ENCODE measurements around the gene KRTAP2-1. TPM values are rescaled to one million over a fixed set of nuclear protein-coding genes. Genes with fewer than 3 reads are reported as not detected.
"Not testable (repeated sequence)": the region's sequence is repeated elsewhere in the genome, so short reads cannot be mapped to it uniquely, and the experiment has no call there.

Gene KRTAP2-1
- total and polyA plus RNA-seq, 2 experiments from 2014 or later, result not detected

DNA sequence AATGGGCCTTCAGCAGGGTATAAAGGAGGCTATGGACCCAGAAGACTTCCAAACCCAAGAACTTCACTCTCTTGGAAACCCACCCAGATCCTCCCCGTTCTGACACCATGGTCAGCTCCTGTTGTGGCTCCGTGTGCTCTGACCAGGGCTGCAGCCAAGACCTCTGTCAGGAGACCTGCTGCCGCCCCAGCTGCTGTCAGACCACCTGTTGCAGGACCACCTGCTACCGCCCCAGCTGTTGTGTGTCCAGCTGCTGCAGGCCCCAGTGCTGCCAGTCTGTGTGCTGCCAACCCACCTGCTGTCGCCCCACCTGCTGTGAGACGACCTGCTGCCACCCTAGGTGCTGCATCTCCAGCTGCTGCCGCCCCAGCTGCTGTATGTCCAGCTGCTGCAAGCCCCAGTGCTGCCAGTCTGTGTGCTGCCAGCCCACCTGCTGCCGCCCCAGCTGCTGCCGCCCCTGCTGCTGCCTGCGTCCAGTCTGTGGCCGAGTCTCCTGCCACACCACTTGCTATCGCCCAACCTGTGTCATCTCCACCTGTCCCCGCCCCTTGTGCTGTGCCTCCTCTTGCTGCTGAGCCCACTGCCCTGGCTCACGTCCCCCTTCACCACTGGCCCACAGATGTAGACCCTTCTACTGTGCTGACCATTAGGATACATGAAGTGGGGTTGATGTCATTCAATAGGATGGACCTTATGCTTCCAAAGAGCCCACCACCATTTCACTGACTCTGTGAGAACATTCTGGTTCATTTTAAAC, 37.2 kb upstream of the KRTAP2-1 start, which contains the start of gene KRTAP4-7:
Gene KRTAP4-7, plus strand, starts transcription at position 51 of the 757 bp plus-strand sequence. Its CDS starts 57 bp downstream, at position 108.
- not testable (repeated sequence) for H3K4me3 Mint-ChIP-seq; H3K27ac Mint-ChIP-seq; H3K36me3 ChIP-seq (ENCODE audit: insufficient read depth); H3K9me3 Mint-ChIP-seq; H3F3A ChIP-seq (replicated peaks; ENCODE audit: low read depth); H3K4me3 ChIP-seq; H3K27me3 ChIP-seq (ENCODE audit: insufficient read depth); DNase-seq (ENCODE audit: low spot score); H3K9me2 ChIP-seq (ENCODE audit: insufficient read depth); H3K27ac ChIP-seq (ENCODE audit: low read depth); H3K4me2 ChIP-seq; H3K36me3 Mint-ChIP-seq (ENCODE audit: low read depth); H3K4me1 ChIP-seq (ENCODE audit: insufficient read depth); H4K20me1 ChIP-seq (replicated peaks; ENCODE audit: insufficient read depth); H3K79me2 ChIP-seq (replicated peaks; ENCODE audit: insufficient read depth); H2AFZ ChIP-seq; H3K27me3 Mint-ChIP-seq (ENCODE audit: insufficient read depth, low read depth, poor library complexity); ATAC-seq
- peaks cover 17% of the 10 kb centered on the region for H3K4me1 Mint-ChIP-seq

DNA sequence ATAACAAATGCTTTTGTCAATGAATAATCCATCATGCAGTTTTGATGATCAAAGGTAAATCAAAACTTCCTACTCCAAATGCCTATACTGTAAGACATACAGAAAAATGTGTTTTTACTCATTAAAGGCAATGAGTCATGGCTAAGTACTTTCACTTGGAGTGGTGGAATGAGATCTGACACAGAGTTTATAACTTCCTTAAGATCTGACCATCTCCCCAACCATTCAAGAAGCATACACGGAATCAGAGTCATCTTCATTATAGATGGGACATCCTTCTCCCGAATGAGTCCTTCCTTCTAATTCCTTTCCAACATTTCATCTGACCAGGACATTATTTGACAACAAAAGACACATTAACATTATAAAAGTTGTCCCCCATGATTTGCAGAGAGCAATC, 36.3 kb upstream of the KRTAP2-1 start:
- H3K4me2 ChIP-seq; H3K4me1 ChIP-seq (ENCODE audit: insufficient read depth); ATAC-seq; H3K4me3 ChIP-seq; H4K20me1 ChIP-seq (replicated peaks; ENCODE audit: insufficient read depth); H3F3A ChIP-seq (replicated peaks; ENCODE audit: low read depth); H2AFZ ChIP-seq; H3K79me2 ChIP-seq (replicated peaks; ENCODE audit: insufficient read depth); H3K27me3 Mint-ChIP-seq (ENCODE audit: insufficient read depth, low read depth, poor library complexity); H3K9me2 ChIP-seq (ENCODE audit: insufficient read depth); DNase-seq (ENCODE audit: low spot score); H3K36me3 Mint-ChIP-seq (ENCODE audit: low read depth); H3K27ac ChIP-seq (ENCODE audit: low read depth); H3K9me3 Mint-ChIP-seq; H3K36me3 ChIP-seq (ENCODE audit: insufficient read depth); H3K27me3 ChIP-seq (ENCODE audit: insufficient read depth); H3K4me3 Mint-ChIP-seq; H3K27ac Mint-ChIP-seq: not testable (repeated sequence)
- peaks cover 17% of the 10 kb centered on the region for H3K4me1 Mint-ChIP-seq

DNA sequence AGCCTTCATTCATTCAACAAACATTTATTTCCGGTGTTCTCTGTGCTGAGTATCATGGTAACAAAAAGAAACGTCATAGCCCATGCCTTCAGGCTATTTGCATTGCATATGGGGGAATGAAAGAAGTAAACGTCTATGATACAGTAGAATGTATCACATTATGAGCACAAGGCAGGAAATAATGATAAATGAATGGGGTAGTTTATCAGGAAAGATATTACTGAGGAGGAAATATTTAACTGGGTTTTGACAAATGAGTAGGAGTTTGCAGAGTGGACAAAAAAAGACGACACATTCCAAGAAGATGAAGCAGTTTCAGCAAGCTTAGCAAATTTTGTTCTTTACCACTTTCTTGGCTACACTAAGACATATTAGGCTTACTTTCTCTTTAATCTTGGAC, 35.5 kb upstream of the KRTAP2-1 start:
- H3K27me3 Mint-ChIP-seq (ENCODE audit: insufficient read depth, low read depth, poor library complexity), result no peaks in the 10 kb centered on the region
- ATAC-seq (no peak), DNase-seq (ENCODE audit: low spot score) (no peak)
- H3K9me2 ChIP-seq (ENCODE audit: insufficient read depth), result peaks cover 2% of the 10 kb centered on the region; the same call in 1 of the 2 replicates
- H2AFZ ChIP-seq, result no peak overlapping the region
- no peaks in the 10 kb centered on the region for H3K79me2 ChIP-seq (replicated peaks; ENCODE audit: insufficient read depth)
- H3K4me1 ChIP-seq (ENCODE audit: insufficient read depth), result no peaks in the 10 kb centered on the region; the same call in 1 of the 2 replicates
- no peak overlapping the region for H3K4me2 ChIP-seq
- no peaks in the 10 kb centered on the region for H4K20me1 ChIP-seq (replicated peaks; ENCODE audit: insufficient read depth)
- H3K9me3 Mint-ChIP-seq, result no peaks in the 10 kb centered on the region; the same call in 2 of the 3 replicates
- H3K4me3 ChIP-seq, result no peak overlapping the region
- H3K4me3 Mint-ChIP-seq, result no peak overlapping the region
- no peak overlapping the region for H3K27ac ChIP-seq (ENCODE audit: low read depth)
- no peaks in the 10 kb centered on the region; the same call in 2 of the 3 replicates for H3K36me3 Mint-ChIP-seq (ENCODE audit: low read depth)
- no peaks in the 10 kb centered on the region for H3K36me3 ChIP-seq (ENCODE audit: insufficient read depth)
- no peaks in the 10 kb centered on the region for H3K27me3 ChIP-seq (ENCODE audit: insufficient read depth)
- H3F3A ChIP-seq (replicated peaks; ENCODE audit: low read depth), result no peaks in the 10 kb centered on the region
- peaks cover 16% of the 10 kb centered on the region for H3K4me1 Mint-ChIP-seq
- no peak overlapping the region for H3K27ac Mint-ChIP-seq
- TF ChIP-seq EZH2 (IDR thresholded peaks at IDR 0.05; ENCODE audit: low read depth, unreplicated experiment) (no peak), STAT1 (IDR thresholded peaks at IDR 0.05; ENCODE audit: unreplicated experiment) (no peak), EZH2phosphoT487 (IDR thresholded peaks at IDR 0.05; ENCODE audit: unreplicated experiment) (no peak), NANOG (IDR thresholded peaks at IDR 0.05; ENCODE audit: borderline replicate concordance) (no peak), CREB1 (CRISPR knock-in tag; IDR thresholded peaks at IDR 0.05; ENCODE audit: low read depth) (no peak), JUNB (IDR thresholded peaks at IDR 0.05; ENCODE audit: unreplicated experiment) (no peak)
- TF ChIP-seq, protein P1, sequence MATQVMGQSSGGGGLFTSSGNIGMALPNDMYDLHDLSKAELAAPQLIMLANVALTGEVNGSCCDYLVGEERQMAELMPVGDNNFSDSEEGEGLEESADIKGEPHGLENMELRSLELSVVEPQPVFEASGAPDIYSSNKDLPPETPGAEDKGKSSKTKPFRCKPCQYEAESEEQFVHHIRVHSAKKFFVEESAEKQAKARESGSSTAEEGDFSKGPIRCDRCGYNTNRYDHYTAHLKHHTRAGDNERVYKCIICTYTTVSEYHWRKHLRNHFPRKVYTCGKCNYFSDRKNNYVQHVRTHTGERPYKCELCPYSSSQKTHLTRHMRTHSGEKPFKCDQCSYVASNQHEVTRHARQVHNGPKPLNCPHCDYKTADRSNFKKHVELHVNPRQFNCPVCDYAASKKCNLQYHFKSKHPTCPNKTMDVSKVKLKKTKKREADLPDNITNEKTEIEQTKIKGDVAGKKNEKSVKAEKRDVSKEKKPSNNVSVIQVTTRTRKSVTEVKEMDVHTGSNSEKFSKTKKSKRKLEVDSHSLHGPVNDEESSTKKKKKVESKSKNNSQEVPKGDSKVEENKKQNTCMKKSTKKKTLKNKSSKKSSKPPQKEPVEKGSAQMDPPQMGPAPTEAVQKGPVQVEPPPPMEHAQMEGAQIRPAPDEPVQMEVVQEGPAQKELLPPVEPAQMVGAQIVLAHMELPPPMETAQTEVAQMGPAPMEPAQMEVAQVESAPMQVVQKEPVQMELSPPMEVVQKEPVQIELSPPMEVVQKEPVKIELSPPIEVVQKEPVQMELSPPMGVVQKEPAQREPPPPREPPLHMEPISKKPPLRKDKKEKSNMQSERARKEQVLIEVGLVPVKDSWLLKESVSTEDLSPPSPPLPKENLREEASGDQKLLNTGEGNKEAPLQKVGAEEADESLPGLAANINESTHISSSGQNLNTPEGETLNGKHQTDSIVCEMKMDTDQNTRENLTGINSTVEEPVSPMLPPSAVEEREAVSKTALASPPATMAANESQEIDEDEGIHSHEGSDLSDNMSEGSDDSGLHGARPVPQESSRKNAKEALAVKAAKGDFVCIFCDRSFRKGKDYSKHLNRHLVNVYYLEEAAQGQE (IDR thresholded peaks at IDR 0.05; ENCODE audit: unreplicated experiment), result no peak

Data from GM23338 (cell line).